Stimulated activated CD4-positive, alpha-beta T cell treated with anti-CD3 and anti-CD28 coated beads, Interleukin-1b, Interleukin-23, amount 100 ng/mL, for 48 hours (primary cell): ENCODE measurements around the gene HTN1.
"Not testable (repeated sequence)": the region's sequence is repeated elsewhere in the genome, so short reads cannot be mapped to it uniquely, and the experiment has no call there.

ENCODE experiments used
- DNase-seq: peaks from one replicate; pipeline ENCODE4 v3.0.0-alpha.2; 2020

HTN1 gene

GRCh38 chr4:70050138-70050537 is at the start of gene HTN1:
Gene HTN1 (plus strand): TSS chr4:70050438. CDS start chr4:70053077, 2,639 bp downstream.
- DNase-seq, result not testable (repeated sequence)

GRCh38 chr4:70000711-70001110 is 49.5 kb upstream of the HTN1 start:
- DNase-seq, result no peak

GRCh38 chr4:70002507-70002906 is 47.7 kb upstream of the HTN1 start:
- DNase-seq, result no peak

- no peak for DNase-seq
Observed at GRCh38 chr4:70008771-70009170, 41.5 kb upstream of the HTN1 start.

GRCh38 chr4:70019006-70019405 is 31.2 kb upstream of the HTN1 start:
- DNase-seq, result not testable (repeated sequence)

GRCh38 chr4:70023218-70023617 is 27.0 kb upstream of the HTN1 start:
- no peak for DNase-seq

- no peak for DNase-seq
Observed at GRCh38 chr4:70027011-70027410, 23.2 kb upstream of the HTN1 start.

GRCh38 chr4:70028159-70028558 is 22.1 kb upstream of the HTN1 start, which contains the start of gene HTN3:
Gene HTN3 (plus strand): TSS chr4:70028459. CDS start chr4:70030741, 2,282 bp downstream.
- not testable (repeated sequence) for DNase-seq

- not testable (repeated sequence) for DNase-seq
Observed at GRCh38 chr4:70037559-70037958, 12.7 kb upstream of the HTN1 start.

- DNase-seq, result not testable (repeated sequence)
Observed at GRCh38 chr4:70039928-70040327, 10.3 kb upstream of the HTN1 start.

GRCh38 chr4:70041652-70042286 is 8.5 kb upstream of the HTN1 start:
- DNase-seq, result no peak

GRCh38 chr4:70056534-70056933 is 6.3 kb downstream of the HTN1 start:
- not testable (repeated sequence) for DNase-seq

GRCh38 chr4:70057651-70058050 is 7.4 kb downstream of the HTN1 start:
- no peak for DNase-seq

GRCh38 chr4:70059149-70059548 is 8.9 kb downstream of the HTN1 start:
- no peak for DNase-seq

- no peak for DNase-seq
Observed at GRCh38 chr4:70062000-70062399, 11.8 kb downstream of the HTN1 start.

- DNase-seq, result no peak
Observed at GRCh38 chr4:70080205-70080604, 30.0 kb downstream of the HTN1 start.

- no peak for DNase-seq
Observed at GRCh38 chr4:70099206-70099605, 49.0 kb downstream of the HTN1 start.
